ENCODE measurements around the gene NAGA.
A peak's percentile ranks its signal among the peaks of the same experiment; 100 is the strongest.

Gene NAGA

DNA sequence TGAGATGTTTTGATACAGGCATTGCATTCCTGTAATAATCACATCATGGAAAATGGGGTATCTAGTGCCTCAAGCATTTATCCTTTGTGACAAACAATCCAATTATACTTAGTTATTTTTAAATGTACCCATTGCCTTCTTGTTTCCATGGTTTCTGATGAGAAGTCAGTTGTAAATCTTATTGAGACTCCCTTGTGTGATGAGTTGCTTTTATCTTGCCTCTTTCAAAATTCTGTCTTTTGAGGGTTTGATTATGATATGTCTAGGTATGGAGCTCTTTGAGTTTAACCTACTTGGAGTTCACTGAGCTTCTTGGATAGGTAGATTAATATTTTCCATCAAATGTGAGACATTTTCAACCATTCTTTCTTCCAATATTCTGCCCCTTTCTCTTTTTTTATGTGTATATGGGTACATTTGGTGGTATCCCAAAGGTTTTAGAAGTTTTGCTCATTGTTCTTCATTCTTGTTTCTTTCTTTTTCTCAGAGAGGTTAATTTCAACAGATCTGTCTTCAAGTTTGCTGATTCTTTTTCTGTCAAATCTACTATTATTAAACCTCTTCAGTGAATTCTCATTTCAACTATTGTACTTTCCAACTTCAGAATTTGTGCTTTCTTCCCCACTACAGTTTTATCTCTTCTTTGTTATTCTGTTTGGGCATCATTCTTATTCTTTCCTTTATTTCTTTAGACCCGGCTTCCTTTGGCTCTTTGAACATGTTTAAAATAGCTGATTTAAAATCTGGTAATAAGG, 13.7 kb downstream of the NAGA start:
- no peak overlapping the region for H2BK5ac ChIP-seq (ENCODE audit: low read depth, low read length, poor library complexity, severe bottlenecking)

DNA sequence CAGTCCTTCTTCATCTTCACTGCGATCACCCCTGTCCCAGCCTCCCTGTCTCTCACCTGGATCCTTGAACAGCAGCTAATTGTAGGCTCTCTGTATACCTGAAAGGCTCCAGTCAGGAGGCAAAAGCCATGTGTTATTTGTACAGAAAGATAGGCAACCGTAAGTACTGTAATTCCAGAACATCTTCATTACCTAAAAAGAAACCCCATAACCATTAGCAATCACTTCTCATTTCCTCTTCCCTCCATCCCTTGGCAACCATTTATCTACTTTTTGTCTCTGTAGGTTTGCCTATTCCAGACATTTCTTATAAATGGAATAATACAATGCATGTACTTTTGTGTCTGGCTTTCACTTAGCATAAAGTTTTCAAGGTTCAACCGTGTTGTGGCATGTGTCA, 17.8 kb downstream of the NAGA start:
- Histone ChIP-seq H3K27ac (ENCODE audit: low read length, poor library complexity, severe bottlenecking) (no peak overlapping the region), H3K9me3 (ENCODE audit: control insufficient read depth, low read length) (peaks cover 20% of the 10 kb centered on the region), H2BK15ac (ENCODE audit: low read depth, poor library complexity, severe bottlenecking) (no peak overlapping the region), H3K9ac (ENCODE audit: low read length) (no peak overlapping the region), H3K4me2 (ENCODE audit: low read length, poor library complexity, severe bottlenecking) (no peak overlapping the region), H2BK120ac (ENCODE audit: low read depth, low read length) (no peak overlapping the region), H2BK12ac (ENCODE audit: low read length in 2 of 2) (no peak overlapping the region), H4K91ac (ENCODE audit: low read length) (no peak overlapping the region), H3K36me3 (ENCODE audit: control insufficient read depth in 1 of 2, insufficient read depth in 2 of 2, low read depth in 1 of 2, low read length in 2 of 2) (no peaks in the 10 kb centered on the region), H3K18ac (ENCODE audit: low read depth in 1 of 2, low read length in 2 of 2) (no peak overlapping the region), H4K8ac (ENCODE audit: low read length) (no peak overlapping the region), H3K4me1 (ENCODE audit: control insufficient read depth, insufficient read depth, low read depth, low read length) (no peaks in the 10 kb centered on the region), H3K23ac (ENCODE audit: low read length in 2 of 2) (no peak overlapping the region), H2BK5ac (ENCODE audit: low read depth, low read length, poor library complexity, severe bottlenecking) (no peak overlapping the region), H2AFZ (ENCODE audit: low read depth, low read length) (no peak overlapping the region), H2AK5ac (ENCODE audit: low read length, severe bottlenecking) (no peak overlapping the region), H3K27me3 (ENCODE audit: control insufficient read depth in 1 of 2, insufficient read depth in 1 of 2, low read length in 2 of 2) (no peaks in the 10 kb centered on the region), H3K4me3 (ENCODE audit: insufficient read depth in 1 of 2, low read depth in 1 of 2, low read length in 2 of 2) (no peak overlapping the region), H3K14ac (ENCODE audit: low read length in 2 of 2) (no peak overlapping the region), H3K4ac (ENCODE audit: low read depth in 1 of 2, low read length in 2 of 2) (no peak overlapping the region), H3K79me1 (replicated peaks; ENCODE audit: low read length, poor library complexity, severe bottlenecking) (no peaks in the 10 kb centered on the region)
- WGBS: 79% methylated on average over 3 of the region's 3 CpGs
- no peak for DNase-seq

More for the DNA sequence above, 13.7 kb downstream of the NAGA start:
- H4K91ac ChIP-seq (ENCODE audit: low read length): no peak overlapping the region
- no peak overlapping the region for H3K9ac ChIP-seq (ENCODE audit: low read length)
- H2BK15ac ChIP-seq (ENCODE audit: low read depth, poor library complexity, severe bottlenecking): no peak overlapping the region
- no peaks in the 10 kb centered on the region for H3K4me1 ChIP-seq (ENCODE audit: control insufficient read depth, insufficient read depth, low read depth, low read length)
- H2AK5ac ChIP-seq (ENCODE audit: low read length, severe bottlenecking): no peak overlapping the region
- DNase-seq: no peak
- no peak overlapping the region for H2BK12ac ChIP-seq (ENCODE audit: low read length in 2 of 2)
- no peaks in the 10 kb centered on the region for H3K27me3 ChIP-seq (ENCODE audit: control insufficient read depth in 1 of 2, insufficient read depth in 1 of 2, low read length in 2 of 2)
- no CpG with 5 or more reads among the region's 1 CpG for WGBS
- no peak overlapping the region for H3K27ac ChIP-seq (ENCODE audit: low read length, poor library complexity, severe bottlenecking)
- no peak overlapping the region for H2AFZ ChIP-seq (ENCODE audit: low read depth, low read length)
- H2BK120ac ChIP-seq (ENCODE audit: low read depth, low read length): no peak overlapping the region
- H3K23ac ChIP-seq (ENCODE audit: low read length in 2 of 2): no peak overlapping the region
- H3K18ac ChIP-seq (ENCODE audit: low read depth in 1 of 2, low read length in 2 of 2): no peak overlapping the region
- H3K14ac ChIP-seq (ENCODE audit: low read length in 2 of 2): no peak overlapping the region
- no peaks in the 10 kb centered on the region for H3K79me1 ChIP-seq (replicated peaks; ENCODE audit: low read length, poor library complexity, severe bottlenecking)
- no peak overlapping the region for H4K8ac ChIP-seq (ENCODE audit: low read length)
- peaks cover 23 to 33% of the 10 kb centered on the region in 2 experiments for H3K36me3 ChIP-seq (ENCODE audit: control insufficient read depth in 1 of 2, insufficient read depth in 2 of 2, low read depth in 1 of 2, low read length in 2 of 2)
- peak overlapping the region in 1 of 2 experiments; percentile 11 for H3K4me3 ChIP-seq (ENCODE audit: insufficient read depth in 1 of 2, low read depth in 1 of 2, low read length in 2 of 2)
- peaks cover 24% of the 10 kb centered on the region for H3K9me3 ChIP-seq (ENCODE audit: control insufficient read depth, low read length)
- H3K4ac ChIP-seq (ENCODE audit: low read depth in 1 of 2, low read length in 2 of 2): no peak overlapping the region
- H3K4me2 ChIP-seq (ENCODE audit: low read length, poor library complexity, severe bottlenecking): no peak overlapping the region

DNA sequence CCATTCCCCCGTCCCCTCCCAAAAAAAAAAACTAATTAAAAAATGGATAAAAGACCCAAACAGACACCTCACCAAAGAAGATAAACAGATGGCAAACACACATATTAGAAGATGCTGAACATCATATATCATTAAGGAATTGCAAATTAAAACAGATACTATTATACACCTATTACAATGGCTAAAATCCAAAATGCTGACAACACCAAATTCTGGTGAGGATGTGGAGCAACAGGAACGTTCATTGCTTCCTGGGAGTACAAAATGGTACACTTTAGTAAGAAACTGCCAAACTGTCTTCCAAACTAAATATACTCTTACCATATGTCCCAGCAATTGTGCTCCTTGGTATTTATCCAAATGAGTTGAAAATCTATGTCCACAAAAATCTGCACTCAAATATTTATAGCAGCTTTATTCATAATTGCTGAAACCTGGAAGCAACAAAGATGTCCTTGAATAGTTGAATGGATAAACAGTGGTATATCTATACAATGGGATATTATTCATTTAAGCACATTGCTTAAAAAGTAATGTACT, 19.9 kb downstream of the NAGA start:
- Histone ChIP-seq H2BK15ac (ENCODE audit: low read depth, poor library complexity, severe bottlenecking) (no peak overlapping the region), H4K8ac (ENCODE audit: low read length) (no peak overlapping the region), H3K27ac (ENCODE audit: low read length, poor library complexity, severe bottlenecking) (no peak overlapping the region), H2AK5ac (ENCODE audit: low read length, severe bottlenecking) (no peak overlapping the region), H4K91ac (ENCODE audit: low read length) (no peak overlapping the region), H3K9me3 (ENCODE audit: control insufficient read depth, low read length) (peaks cover 2% of the 10 kb centered on the region), H2AFZ (ENCODE audit: low read depth, low read length) (no peak overlapping the region), H3K18ac (ENCODE audit: low read depth in 1 of 2, low read length in 2 of 2) (no peak overlapping the region), H3K4me2 (ENCODE audit: low read length, poor library complexity, severe bottlenecking) (no peak overlapping the region), H2BK120ac (ENCODE audit: low read depth, low read length) (no peak overlapping the region), H2BK5ac (ENCODE audit: low read depth, low read length, poor library complexity, severe bottlenecking) (no peak overlapping the region), H3K4me3 (ENCODE audit: insufficient read depth in 1 of 2, low read depth in 1 of 2, low read length in 2 of 2) (no peak overlapping the region), H3K27me3 (ENCODE audit: control insufficient read depth in 1 of 2, insufficient read depth in 1 of 2, low read length in 2 of 2) (no peaks in the 10 kb centered on the region), H3K23ac (ENCODE audit: low read length in 2 of 2) (no peak overlapping the region), H3K14ac (ENCODE audit: low read length in 2 of 2) (no peak overlapping the region), H3K9ac (ENCODE audit: low read length) (no peak overlapping the region), H3K79me1 (replicated peaks; ENCODE audit: low read length, poor library complexity, severe bottlenecking) (no peaks in the 10 kb centered on the region), H2BK12ac (ENCODE audit: low read length in 2 of 2) (no peak overlapping the region), H3K4ac (ENCODE audit: low read depth in 1 of 2, low read length in 2 of 2) (no peak overlapping the region), H3K4me1 (ENCODE audit: control insufficient read depth, insufficient read depth, low read depth, low read length) (peaks cover 1% of the 10 kb centered on the region), H3K36me3 (ENCODE audit: control insufficient read depth in 1 of 2, insufficient read depth in 2 of 2, low read depth in 1 of 2, low read length in 2 of 2) (no peaks in the 10 kb centered on the region)
- 82% methylated on average over 2 of the region's 2 CpGs for WGBS
- DNase-seq: no peak

DNA sequence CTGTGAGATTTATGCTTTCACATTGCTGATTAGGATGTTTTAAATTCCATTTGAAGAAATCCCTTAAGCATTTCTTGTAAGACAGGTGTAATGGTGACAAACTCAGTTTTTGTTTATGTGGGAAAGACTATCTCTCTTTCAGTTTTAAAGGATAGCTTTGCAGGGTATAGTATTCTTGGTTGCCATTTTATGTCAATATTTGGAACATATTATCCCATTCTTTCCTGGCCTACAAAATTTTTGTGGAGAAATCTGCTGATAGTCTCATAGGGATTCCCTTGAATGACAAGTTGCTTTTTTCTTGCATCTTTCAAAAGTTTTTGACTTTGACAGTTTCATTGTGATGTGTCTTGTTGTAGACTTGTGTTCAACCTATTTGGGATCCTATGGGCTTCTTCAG, 28.8 kb downstream of the NAGA start:
- no peak overlapping the region for H3K14ac ChIP-seq (ENCODE audit: low read length in 2 of 2)
- H2BK5ac ChIP-seq (ENCODE audit: low read depth, low read length, poor library complexity, severe bottlenecking): no peak overlapping the region
- no peak overlapping the region for H3K27ac ChIP-seq (ENCODE audit: low read length, poor library complexity, severe bottlenecking)

More for the DNA sequence above, 28.8 kb downstream of the NAGA start:
- no peak overlapping the region for H3K4me3 ChIP-seq (ENCODE audit: insufficient read depth in 1 of 2, low read depth in 1 of 2, low read length in 2 of 2)
- no peak overlapping the region for H3K4ac ChIP-seq (ENCODE audit: low read depth in 1 of 2, low read length in 2 of 2)
- H3K4me1 ChIP-seq (ENCODE audit: control insufficient read depth, insufficient read depth, low read depth, low read length): no peaks in the 10 kb centered on the region
- H3K23ac ChIP-seq (ENCODE audit: low read length in 2 of 2): no peak overlapping the region
- no peak overlapping the region for H3K9ac ChIP-seq (ENCODE audit: low read length)
- H4K8ac ChIP-seq (ENCODE audit: low read length): no peak overlapping the region
- DNase-seq: no peak
- no peaks in the 10 kb centered on the region for H3K27me3 ChIP-seq (ENCODE audit: control insufficient read depth in 1 of 2, insufficient read depth in 1 of 2, low read length in 2 of 2)
- no peaks in the 10 kb centered on the region for H3K79me1 ChIP-seq (replicated peaks; ENCODE audit: low read length, poor library complexity, severe bottlenecking)
- no peak overlapping the region for H3K18ac ChIP-seq (ENCODE audit: low read depth in 1 of 2, low read length in 2 of 2)
- H3K4me2 ChIP-seq (ENCODE audit: low read length, poor library complexity, severe bottlenecking): no peak overlapping the region
- no peak overlapping the region for H4K91ac ChIP-seq (ENCODE audit: low read length)
- H2AK5ac ChIP-seq (ENCODE audit: low read length, severe bottlenecking): no peak overlapping the region
- H2BK15ac ChIP-seq (ENCODE audit: low read depth, poor library complexity, severe bottlenecking): no peak overlapping the region
- no peak overlapping the region for H2BK12ac ChIP-seq (ENCODE audit: low read length in 2 of 2)
- no peak overlapping the region for H2BK120ac ChIP-seq (ENCODE audit: low read depth, low read length)
- H2AFZ ChIP-seq (ENCODE audit: low read depth, low read length): no peak overlapping the region
- H3K9me3 ChIP-seq (ENCODE audit: control insufficient read depth, low read length): peaks cover 21% of the 10 kb centered on the region
- H3K36me3 ChIP-seq (ENCODE audit: control insufficient read depth in 1 of 2, insufficient read depth in 2 of 2, low read depth in 1 of 2, low read length in 2 of 2): no peaks in the 10 kb centered on the region

All from mesenchymal stem cell (in vitro differentiated cells and primary cell).